DMS53 (cell line): ENCODE data around the gene MAZ.

Experiments used
- DNase-seq: peaks from one replicate; lab custom pipeline; 2025; lab: John Stamatoyannopoulos, UW

Gene MAZ

DNA sequence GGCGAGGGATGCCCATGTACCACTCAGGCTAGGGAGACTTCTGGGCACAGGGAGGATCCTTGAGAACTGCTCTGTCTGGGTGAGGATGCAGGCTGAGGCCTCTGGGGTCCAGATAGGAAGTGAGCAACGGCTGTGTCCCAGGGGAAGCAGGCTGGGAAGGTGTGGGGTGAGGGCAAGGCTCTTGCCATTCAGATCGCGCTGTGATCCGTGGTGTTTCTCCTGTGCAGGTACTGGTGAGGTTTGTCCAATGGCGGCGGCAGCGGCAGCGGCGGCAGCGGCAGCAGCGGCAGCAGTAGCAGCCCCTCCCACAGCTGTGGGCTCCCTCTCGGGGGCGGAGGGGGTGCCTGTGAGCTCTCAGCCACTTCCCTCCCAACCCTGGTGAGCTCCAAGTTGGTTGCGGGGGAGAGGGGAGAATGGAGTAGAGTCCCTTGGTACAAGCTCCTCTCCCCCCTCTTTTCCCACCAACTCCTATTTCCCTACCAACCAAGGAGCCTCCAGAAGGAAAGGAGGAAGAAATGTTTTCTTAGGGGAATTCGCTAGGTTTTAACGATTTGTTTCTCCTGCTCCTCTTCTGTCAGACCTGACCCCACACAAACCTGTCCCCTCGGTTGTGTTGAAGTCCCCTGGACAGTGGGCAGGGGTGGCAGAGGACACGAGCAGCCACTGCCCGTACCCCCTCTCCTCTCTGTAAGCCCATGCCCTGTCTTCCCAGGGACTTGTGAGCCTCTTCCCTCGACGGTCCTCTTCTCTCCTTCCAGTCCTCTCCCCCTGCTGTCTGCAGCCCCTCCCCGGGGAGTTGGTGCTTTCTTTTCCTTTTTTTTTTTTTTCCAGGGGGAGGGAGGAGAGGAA lies 3.7 kb downstream of the MAZ start:
- peak; percentile 21 for DNase-seq

DNA sequence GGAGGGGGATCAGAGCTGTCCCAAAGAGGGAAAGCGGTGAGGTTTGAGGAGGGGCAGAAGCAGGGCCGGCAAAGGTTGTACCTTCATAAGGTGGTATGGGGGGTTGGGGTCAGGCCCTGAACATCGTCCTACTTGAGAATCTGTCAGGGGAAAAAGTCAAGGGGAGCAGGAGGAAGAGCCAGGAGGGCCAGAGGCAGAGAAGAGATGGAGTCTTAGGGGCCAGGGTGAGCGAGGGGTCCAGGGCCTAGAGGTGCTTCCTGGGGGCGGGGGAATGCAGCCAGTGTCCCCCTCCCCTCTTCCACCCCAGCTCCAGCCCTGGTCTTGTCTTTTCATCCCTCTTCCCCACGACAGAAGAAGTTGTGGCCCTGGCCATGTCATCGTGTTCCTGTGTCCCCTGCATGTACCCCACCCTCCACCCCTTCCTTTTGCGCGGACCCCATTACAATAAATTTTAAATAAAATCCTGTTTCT lies 4.4 kb downstream of the MAZ start:
- no peak for DNase-seq

DNA sequence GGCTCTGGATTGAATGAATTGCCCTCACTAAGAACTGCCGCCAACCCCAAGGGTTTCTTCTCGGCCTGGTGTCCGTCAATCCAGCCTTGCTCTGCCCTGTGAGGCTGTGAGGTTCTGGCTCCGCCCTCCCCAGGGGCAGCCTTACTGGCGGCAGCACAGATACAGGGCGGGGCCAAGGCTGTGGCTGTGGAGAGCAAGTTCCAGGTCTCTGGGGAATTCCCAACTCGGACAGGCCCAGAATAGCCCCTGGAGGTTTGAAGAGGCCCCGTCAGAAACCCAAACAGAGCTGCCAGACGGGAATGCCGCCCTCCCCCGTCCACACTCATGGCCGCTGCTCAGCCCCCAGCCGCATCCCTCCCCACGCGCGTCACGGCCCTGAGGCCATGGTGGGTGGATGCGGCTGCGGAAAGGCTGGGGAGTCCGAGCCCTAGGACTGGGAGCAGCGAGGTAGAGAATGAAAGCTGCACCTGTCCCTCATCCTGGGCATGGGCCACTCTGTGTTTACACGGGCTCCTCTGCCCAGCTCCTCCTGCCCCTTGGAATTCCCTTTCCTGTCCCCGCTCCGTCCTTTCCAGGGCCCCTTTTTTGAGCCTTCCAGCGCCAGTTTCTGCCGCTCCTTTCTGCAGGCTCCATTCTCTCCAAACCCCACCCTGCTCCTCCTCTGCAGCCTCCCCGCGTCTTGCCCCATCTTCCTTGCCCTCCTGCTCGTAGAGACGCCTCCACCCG lies 5.0 kb downstream of the MAZ start:
- peak; percentile 94 for DNase-seq

DNA sequence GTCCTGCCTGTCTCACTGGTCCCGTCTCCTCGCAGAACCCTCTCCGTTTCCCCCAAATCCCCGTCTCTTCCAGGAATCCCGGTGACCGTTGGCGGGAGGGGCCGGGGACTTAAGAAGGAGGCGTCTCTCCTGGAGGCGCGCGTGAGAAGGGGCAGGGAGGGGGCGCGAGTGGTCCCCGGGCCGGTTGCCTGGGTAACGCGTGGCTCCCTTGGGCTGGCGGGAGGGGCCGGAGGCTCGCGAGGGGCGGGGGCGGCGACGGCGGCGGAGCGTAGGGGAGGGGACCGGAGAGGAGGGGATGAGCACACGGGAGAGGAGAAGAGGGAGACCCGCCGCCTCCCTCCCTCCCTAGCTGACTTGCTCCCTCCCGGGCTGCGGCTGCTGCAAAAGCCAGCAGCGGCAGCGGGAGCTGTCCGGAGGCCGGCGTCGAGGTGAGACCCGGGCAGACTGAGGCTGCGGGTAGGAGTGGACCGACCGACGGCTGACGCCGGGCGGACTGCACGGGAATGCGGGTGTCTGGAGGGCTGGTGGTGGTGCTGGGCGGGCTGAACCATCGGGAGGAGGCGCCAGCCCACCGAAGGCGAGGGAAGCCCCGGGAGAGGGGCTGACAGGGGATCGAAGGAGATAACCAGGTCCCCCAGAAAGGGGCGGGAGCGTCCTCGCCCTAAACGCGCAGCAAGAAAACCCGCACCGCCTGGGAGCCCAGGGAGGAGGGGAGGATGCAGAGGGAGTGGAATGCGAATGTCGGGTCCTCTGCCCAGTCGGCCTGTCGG lies 5.8 kb downstream of the MAZ start, which contains the start of gene PRRT2:
TSS of gene PRRT2 (plus strand) at position 298 of the 770 bp plus-strand sequence. CDS start 862 bp downstream, outside the sequence.
- peak; percentile 72 for DNase-seq

DNA sequence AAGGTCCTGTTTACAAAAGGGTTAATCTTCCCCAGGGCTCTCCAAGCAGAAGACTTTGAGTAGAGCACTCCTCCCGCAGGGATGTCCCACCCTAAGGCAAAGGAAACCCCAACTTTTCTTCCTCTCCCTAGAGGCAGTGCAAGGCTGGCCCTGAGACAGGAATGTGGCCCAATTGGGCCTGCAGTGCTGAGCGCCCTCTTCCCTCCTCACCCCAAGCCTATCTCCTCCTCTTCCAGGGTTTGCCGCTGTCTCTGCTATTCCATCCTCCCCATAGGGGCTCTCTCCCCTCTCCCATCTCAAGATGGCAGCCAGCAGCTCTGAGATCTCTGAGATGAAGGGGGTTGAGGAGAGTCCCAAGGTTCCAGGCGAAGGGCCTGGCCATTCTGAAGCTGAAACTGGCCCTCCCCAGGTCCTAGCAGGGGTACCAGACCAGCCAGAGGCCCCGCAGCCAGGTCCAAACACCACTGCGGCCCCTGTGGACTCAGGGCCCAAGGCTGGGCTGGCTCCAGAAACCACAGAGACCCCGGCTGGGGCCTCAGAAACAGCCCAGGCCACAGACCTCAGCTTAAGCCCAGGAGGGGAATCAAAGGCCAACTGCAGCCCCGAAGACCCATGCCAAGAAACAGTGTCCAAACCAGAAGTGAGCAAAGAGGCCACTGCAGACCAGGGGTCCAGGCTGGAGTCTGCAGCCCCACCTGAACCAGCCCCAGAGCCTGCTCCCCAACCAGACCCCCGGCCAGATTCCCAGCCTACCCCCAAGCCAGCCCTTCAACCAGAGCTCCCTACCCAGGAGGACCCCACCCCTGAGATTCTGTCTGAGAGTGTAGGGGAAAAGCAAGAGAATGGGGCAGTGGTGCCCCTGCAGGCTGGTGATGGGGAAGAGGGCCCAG lies 6.7 kb downstream of the MAZ start:
- no peak for DNase-seq

DNA sequence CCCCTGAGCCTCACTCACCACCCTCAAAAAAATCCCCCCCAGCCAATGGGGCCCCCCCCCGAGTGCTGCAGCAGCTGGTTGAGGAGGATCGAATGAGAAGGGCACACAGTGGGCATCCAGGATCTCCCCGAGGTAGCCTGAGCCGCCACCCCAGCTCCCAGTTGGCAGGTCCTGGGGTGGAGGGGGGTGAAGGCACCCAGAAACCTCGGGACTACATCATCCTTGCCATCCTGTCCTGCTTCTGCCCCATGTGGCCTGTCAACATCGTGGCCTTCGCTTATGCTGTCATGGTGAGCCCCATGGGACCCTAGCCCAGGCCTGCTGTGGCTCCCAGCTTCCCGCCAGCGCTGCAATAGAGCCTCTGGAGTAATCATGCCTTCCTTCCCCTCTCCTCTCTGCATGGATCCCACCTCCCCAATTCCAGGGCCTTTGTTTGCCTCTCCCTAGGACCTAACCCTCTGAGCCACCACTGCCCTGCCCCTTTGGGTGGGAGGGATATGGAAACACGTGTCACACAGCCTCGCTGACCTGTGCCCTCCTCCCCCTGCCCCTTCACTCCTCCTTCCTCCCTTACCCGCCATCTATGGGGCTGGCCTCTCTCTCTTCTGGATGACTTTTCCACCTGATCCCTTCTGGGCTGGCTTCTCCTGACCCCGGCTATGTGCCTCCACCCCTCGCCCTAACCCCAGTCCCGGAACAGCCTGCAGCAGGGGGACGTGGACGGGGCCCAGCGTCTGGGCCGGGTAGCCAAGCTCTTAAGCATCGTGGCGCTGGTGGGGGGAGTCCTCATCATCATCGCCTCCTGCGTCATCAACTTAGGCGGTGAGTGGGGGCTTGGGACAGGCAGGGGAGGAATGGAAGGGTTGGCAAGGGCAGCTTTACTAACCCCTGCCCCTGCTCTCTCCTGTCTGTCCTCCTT lies 7.6 kb downstream of the MAZ start:
- no peak for DNase-seq

DNA sequence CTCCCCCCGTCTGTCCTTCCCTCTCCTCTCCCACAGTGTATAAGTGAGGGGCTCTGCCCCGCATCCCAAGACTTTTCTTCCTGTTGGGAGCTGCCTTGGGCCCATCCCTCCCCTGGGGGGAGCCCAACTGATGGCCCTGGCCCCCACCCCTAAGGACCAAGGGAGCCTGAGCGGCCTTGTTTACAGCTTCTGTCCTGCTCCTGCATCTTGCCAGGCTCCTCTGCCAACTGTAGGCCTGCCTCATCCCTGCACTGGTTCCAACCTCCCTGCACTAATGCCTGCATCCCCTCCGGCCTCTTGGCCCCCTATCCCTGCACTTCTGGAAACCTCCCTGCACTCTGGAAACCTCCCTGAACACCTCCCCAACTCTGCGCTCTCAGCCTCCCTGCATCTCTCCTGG lies 8.3 kb downstream of the MAZ start:
- DNase-seq = no peak

DNA sequence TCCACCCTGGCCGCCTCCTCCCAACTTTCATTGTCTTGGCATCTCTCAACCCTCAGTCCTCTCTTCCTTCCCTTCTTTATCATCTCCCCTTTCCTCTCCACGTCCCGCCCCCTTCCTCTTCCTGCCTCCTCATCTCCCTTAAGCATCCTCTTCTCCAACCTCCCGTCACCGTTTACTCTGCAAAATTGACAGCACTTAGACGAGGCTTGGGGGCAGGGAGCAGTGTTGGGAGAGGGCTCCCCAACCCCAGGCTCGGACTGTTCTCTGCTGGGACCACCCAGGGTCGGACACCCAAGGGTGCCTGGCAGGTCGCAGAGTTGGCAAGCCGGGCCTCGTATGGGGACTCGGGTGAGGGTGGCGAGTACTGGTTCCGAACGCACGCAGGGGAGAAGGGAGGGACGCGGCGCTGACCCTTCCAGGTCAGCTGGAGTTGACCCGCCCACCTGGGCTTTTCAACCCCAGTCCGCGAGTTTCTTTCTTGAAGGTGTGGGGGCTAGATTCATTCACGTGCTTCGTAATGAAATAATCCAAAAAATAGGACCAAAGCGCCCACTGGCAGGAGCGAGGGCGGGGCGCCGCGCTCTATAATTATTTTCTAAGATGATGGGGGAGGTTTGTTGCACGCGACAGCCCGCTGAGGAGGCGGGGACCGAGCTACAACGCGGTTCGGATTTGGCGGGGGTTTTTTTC lies 8.8 kb downstream of the MAZ start:
- DNase-seq = peak; percentile 83

DNA sequence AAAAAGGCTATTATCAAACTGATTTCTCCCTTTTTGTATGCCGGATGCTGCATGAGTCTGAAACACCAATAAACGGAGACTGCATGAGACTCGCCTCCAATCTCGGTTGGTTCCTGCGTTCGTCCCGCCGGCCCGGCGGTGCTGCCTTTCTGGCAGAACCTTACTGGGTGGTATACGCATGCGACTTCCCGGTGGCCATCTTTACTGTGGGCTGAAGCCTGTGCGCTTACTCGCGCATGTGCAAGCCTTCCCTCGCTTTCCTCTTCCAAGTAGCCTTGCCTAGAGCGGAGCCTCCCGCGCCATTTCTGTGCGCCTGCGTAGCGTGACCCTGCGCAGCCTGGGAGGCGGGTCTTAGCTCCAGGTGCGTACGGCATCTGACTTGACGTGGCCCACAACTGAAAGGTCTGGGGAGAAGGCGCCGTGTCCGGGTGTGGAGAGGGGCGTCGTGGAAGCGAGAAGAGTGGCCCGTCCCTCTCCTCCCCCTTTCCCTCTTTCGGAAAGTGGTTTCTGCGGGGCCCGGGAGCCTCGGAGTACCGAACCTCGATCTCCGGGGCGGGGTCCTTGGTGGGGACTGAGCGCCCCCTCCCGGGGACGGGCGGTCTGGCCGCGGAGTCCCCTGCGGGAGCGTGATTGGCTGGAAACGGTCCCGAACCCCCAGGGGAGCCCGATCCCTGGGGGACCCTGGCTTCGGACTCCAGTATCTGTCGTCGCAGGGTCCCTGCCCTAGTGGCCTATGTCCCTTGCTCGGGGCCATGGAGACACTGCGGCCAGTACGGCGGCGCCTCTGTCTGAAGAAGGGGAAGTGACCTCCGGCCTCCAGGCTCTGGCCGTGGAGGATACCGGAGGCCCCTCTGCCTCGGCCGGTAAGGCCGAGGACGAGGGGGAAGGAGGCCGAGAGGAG lies 9.7 kb downstream of the MAZ start, which contains the start of gene PAGR1:
TSS of gene PAGR1 (plus strand) at position 360 of the 901 bp plus-strand sequence. CDS start at position 734, 374 bp downstream.
- peak; percentile 99 for DNase-seq

DNA sequence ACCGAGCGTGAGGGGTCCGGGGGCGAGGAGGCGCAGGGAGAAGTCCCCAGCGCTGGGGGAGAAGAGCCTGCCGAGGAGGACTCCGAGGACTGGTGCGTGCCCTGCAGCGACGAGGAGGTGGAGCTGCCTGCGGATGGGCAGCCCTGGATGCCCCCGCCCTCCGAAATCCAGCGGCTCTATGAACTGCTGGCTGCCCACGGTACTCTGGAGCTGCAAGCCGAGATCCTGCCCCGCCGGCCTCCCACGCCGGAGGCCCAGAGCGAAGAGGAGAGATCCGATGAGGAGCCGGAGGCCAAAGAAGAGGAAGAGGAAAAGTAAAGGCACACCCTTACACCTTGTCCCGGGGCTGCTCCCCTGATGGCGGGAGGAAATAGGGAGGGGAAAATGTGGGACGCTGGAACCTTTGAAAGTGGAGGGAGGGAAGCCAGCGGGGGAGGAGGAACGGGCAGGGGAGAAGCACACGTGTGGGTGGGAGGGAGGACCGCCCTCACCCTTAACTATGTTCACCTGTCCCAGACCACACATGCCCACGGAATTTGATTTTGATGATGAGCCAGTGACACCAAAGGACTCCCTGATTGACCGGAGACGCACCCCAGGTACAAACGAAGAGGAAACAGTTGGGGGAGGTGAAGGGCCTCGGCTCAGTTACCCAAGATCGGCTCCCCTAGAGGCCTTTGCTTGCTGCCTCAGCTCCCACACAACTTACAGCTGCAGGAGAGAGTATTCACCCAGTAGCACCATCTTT lies 10.5 kb downstream of the MAZ start:
- DNase-seq = peak; percentile 82

DNA sequence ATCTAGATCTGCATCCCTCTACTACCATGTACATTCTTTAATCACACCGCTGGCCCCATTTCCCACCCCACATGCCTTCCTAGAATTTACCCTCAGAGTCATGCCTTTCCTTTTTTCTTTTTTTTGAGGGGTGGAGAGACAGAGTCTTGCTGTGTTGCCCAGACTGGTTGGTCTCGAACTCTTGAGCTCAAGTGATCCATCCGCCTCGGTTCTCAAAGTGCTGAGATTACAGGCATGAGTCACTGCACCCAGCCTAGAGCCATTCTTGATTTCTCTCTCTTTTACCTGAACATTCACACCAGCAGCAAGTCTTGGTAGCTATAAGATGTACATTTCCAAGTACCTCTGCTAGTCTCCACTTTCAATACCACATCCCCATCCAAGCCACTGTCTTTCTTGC lies 11.8 kb downstream of the MAZ start:
- no peak for DNase-seq

DNA sequence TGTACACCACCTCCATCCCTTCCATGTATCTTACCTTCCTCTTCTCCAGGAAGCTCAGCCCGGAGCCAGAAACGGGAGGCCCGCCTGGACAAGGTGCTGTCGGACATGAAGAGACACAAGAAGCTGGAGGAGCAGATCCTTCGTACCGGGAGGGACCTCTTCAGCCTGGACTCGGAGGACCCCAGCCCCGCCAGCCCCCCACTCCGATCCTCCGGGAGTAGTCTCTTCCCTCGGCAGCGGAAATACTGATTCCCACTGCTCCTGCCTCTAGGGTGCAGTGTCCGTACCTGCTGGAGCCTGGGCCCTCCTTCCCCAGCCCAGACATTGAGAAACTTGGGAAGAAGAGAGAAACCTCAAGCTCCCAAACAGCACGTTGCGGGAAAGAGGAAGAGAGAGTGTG lies 13.2 kb downstream of the MAZ start:
- DNase-seq = no peak

DNA sequence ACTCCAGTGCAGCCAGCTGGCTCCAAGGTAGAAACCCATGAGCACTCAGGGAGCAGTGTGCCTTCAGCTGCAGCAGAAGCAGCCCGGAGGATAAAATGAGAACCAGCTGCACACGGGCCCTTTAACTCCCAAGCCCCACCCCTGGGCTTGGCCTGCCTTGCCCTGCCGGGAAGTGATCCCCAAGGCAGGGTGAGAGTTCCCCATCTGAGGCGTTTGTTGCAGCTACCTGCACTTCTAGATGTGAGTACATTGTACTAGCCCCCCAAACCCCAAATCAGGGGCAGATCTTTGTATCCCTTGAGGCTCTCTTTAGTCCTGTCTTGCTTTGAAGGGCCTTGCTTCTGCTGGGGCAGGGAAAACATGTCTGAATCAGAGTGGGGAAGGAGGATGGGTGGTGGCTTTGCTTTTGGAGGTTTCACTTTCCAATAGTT lies 14.0 kb downstream of the MAZ start, which contains the start of gene MVP:
TSS of gene MVP (plus strand) at position 192 of the 431 bp plus-strand sequence. CDS start 10,088 bp downstream, outside the sequence.
- peak; percentile 64 for DNase-seq

DNA sequence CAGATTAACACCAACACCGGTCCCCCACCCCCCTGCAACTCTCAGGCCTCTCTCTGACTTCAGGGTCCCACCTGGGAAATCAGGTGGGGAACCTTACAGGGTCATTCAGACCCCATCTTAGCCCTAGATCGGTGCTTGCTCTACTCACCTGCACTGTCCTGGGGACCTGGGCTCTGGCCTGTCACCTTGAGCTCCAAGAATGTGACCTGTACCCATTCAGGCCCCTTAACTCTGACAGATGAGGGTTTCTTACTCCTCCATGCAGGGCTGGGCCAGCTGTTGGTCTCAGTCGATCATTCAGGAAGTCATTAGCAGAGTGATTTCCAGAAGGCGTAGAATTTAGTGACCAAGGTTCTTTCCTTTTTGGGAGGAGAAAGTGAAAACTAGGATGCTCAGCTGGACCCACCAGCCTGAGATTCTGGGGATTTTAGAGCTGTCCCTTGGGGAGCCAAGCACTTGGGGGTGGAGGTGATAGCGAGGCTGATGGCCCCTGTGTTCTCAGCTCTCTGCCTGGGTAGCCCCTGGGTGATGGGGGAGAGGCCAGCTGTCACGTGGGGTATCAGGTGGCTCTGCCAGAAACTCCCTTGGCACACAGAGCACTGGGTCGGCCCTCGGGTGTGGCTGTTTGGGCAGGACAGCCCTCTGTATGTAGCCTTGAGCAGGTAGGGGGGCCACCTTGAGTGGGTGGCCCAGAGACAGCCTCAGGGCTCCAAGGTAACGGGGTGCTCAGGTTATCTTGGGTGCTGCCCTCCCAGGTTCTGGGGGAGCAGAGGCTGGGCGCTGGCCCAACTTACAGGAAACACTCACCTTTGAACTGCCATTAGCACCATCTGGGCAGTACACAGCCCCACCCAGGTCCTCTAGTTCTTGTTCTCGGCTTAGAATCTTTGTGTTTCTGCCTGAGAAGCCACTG lies 14.7 kb downstream of the MAZ start:
- DNase-seq = no peak

DNA sequence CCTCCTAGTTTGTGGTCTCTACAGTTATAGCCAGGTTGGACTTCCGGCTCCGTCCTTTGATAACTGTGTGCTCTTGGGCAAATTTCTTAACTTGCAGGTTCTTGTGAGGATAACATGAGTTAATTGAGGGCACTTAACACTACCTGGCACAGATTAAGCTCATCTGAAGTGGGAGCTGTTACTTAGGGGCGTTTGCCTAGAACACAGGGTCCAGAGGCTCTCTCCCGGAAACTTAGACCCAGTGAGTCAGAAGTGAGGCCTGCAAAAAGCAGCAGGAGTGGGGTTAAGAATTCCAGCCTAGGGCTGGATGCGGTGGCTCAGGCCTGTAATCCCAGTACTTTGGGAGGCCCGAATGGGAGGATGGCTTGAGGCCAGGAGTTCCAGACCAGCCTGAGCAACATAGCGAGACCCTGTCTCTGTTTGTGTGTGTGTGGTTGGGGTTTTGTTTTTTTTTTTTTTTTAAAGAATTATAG lies 15.3 kb downstream of the MAZ start:
- DNase-seq = no peak

DNA sequence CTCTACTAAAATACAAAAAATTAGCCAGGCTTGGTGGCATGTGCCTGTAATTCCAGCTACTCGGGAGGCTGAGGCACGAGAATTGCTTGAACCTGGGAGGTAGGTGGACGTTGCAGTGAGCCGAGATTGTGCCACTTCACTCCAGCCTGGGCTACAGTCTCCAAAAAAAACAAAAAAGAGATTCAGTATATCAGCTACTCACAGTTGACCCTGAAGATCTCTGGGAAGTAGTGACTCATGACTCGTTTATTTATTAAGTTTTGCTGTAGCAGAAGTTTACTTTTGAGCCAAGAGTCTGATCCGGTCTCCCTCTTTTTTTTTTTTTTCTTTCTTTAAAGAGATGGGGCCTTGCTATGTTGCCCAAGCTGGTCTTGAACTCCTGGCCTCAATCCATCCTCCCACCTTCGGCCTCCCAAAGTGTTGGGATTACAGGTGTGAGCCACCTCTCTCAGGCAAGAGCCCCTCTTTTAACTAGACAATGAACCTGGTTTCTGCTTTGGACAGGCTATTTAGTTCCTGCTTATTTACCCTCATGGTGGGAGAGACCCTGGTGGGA lies 18.3 kb downstream of the MAZ start:
- DNase-seq = no peak
